ENCODE data around the gene MTIF2.
"Not testable (repeated sequence)": the region's sequence is repeated elsewhere in the genome, so short reads cannot be mapped to it uniquely, and the experiment has no call there.

Gene MTIF2

DNA sequence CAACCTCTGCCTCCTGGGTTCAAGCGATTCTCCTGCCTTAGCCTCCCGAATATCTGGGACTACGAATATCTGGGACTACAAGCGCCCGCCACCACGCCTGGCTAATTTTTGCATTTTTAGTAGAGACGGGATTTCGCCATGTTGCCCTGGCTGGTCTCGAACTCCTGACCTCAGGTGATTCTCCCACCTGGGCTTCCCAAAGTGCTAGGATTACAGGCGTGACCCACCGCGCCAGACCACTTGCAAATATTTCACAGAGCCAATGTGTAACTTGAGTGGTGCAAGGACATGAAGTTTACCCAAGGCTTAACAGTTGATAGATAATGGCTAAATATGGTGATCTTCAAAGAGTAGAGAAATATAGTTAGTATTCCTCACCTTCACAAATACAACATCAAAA, 14.1 kb upstream of the MTIF2 start:
- peaks cover 18% of the 10 kb centered on the region for H3K4me1 ChIP-seq (ENCODE audit: control insufficient read depth, low read length)
- TF ChIP-seq EZH2phosphoT487 (IDR thresholded peaks at IDR 0.05; ENCODE audit: borderline replicate concordance, low read length): no peak
- TF ChIP-seq, protein P1, sequence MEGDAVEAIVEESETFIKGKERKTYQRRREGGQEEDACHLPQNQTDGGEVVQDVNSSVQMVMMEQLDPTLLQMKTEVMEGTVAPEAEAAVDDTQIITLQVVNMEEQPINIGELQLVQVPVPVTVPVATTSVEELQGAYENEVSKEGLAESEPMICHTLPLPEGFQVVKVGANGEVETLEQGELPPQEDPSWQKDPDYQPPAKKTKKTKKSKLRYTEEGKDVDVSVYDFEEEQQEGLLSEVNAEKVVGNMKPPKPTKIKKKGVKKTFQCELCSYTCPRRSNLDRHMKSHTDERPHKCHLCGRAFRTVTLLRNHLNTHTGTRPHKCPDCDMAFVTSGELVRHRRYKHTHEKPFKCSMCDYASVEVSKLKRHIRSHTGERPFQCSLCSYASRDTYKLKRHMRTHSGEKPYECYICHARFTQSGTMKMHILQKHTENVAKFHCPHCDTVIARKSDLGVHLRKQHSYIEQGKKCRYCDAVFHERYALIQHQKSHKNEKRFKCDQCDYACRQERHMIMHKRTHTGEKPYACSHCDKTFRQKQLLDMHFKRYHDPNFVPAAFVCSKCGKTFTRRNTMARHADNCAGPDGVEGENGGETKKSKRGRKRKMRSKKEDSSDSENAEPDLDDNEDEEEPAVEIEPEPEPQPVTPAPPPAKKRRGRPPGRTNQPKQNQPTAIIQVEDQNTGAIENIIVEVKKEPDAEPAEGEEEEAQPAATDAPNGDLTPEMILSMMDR (IDR thresholded peaks at IDR 0.05; ENCODE audit: low read depth, low read length, poor library complexity, severe bottlenecking): no peak
- peak overlapping the region; percentile 71 for H3K4me2 ChIP-seq (ENCODE audit: low read length)

DNA sequence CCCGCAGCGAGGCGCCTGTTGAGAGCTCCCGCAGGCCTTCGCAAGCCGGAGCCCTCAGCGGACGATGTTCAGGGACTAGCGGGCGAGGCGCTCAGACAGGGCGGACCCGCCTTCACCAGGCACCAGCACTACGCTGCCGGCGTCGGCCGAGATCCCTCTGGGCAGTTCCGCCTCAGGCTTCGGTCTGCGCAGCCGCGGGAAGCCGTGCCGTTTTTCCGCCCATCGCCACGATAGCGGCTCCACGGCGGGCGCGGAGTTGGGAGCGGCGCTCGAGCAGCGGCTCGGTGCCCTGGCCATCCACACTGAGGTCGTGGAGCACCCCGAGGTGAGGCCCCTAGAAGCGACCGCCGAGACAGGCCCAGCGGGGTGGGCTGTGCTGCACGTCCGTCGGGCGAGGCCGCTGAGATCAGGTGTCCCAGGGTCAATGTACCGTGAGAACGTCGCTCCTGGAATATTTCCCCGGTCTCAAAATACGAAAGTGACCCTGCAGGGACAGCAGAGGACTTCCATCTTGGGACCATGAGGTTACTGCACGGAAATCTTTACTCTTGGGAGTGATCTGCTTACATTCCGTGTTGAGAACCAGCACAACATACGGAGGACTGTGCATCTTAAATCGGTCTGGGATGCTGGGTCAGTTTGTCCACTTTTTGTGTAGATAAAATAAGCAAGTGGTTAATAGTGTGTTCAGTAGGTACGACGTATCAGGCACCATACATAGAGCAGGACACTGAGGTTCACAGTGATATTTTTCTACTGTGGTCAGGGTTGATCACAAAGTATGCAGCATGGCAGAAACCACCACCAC, 13.3 kb upstream of the MTIF2 start:
- H3K9me3 ChIP-seq (ENCODE audit: control insufficient read depth, insufficient read depth, low read length): no peaks in the 10 kb centered on the region
- H3K27me3 ChIP-seq (ENCODE audit: control insufficient read depth, low read length): no peaks in the 10 kb centered on the region
- H3K9me2 ChIP-seq (replicated peaks; ENCODE audit: control insufficient read depth, low read length): no peaks in the 10 kb centered on the region
- peaks cover 5% of the 10 kb centered on the region; the same call in 1 of the 2 replicates for H3K79me2 ChIP-seq (ENCODE audit: control insufficient read depth, low read length)
- peak overlapping the region; percentile 71 for H3K4me2 ChIP-seq (ENCODE audit: low read length)
- no peak for TF ChIP-seq EZH2phosphoT487 (IDR thresholded peaks at IDR 0.05; ENCODE audit: borderline replicate concordance, low read length)
- TF ChIP-seq, protein P1 (IDR thresholded peaks at IDR 0.05; ENCODE audit: low read depth, low read length, poor library complexity, severe bottlenecking): no peak
- peak overlapping the region; percentile 12; the same call in 1 of the 2 replicates for H3K27ac ChIP-seq (ENCODE audit: low read depth, low read length)
- peaks cover 4% of the 10 kb centered on the region; the same call in 1 of the 2 replicates for H3K36me3 ChIP-seq (ENCODE audit: control insufficient read depth, low read length)
- peaks cover 14% of the 10 kb centered on the region for H3F3A ChIP-seq (ENCODE audit: control insufficient read depth, insufficient read depth)
- H3K4me3 ChIP-seq (ENCODE audit: low read length): peak overlapping the region; percentile 78
- H3K4me1 ChIP-seq (ENCODE audit: control insufficient read depth, low read length): peaks cover 22% of the 10 kb centered on the region
- no peaks in the 10 kb centered on the region for H4K20me1 ChIP-seq (ENCODE audit: control insufficient read depth, insufficient read depth, low read depth, low read length)

More for the DNA sequence above, 14.1 kb upstream of the MTIF2 start:
- H3K9me3 ChIP-seq (ENCODE audit: control insufficient read depth, insufficient read depth, low read length): no peaks in the 10 kb centered on the region
- H3K36me3 ChIP-seq (ENCODE audit: control insufficient read depth, low read length): peaks cover 6% of the 10 kb centered on the region; the same call in 1 of the 2 replicates
- H3K27ac ChIP-seq (ENCODE audit: low read depth, low read length): no peak overlapping the region
- no peaks in the 10 kb centered on the region for H3K9me2 ChIP-seq (replicated peaks; ENCODE audit: control insufficient read depth, low read length)
- peaks cover 5% of the 10 kb centered on the region; the same call in 1 of the 2 replicates for H3K79me2 ChIP-seq (ENCODE audit: control insufficient read depth, low read length)
- peak overlapping the region; percentile 78 for H3K4me3 ChIP-seq (ENCODE audit: low read length)
- no peaks in the 10 kb centered on the region for H4K20me1 ChIP-seq (ENCODE audit: control insufficient read depth, insufficient read depth, low read depth, low read length)
- H3K27me3 ChIP-seq (ENCODE audit: control insufficient read depth, low read length): no peaks in the 10 kb centered on the region
- H3F3A ChIP-seq (ENCODE audit: control insufficient read depth, insufficient read depth): peaks cover 11% of the 10 kb centered on the region

DNA sequence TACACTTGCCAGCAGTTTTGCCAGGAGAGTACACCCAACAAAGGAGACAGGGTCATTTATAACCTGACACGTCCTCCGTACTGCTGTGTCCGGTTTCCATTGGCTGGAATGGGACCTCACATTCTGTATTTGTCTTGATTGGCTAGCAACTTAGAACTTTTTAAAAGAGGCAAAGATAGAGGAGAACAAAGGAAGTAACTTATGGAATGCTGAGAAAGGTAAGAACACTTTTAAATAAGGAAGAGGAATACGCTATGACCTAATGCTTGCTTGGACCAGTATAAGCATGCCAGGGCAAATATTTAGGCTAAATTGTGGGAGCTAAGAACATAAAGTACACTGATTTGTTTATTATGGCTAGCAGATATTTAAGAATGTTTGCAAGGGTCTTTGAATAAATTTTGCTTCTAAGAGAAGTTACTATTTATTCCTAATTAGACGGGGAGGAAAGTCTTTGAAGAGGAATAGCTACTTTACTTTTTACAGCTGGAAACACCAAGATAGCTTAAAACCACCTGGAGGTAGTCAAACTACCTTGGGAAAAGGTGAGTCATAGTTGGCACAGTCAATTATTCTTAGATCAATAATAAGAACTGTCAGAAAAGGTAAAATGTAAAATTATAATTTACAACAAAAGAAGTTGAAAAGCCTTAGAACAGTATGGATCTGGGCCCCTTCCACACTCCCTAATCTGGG, 12.0 kb upstream of the MTIF2 start:
- Histone ChIP-seq H3K4me2 (ENCODE audit: low read length) (peak overlapping the region; percentile 71), H3F3A (ENCODE audit: control insufficient read depth, insufficient read depth) (peaks cover 15% of the 10 kb centered on the region), H3K4me3 (ENCODE audit: low read length) (peak overlapping the region; percentile 78), H3K4me1 (ENCODE audit: control insufficient read depth, low read length) (peaks cover 22% of the 10 kb centered on the region)
- H4K20me1 ChIP-seq (ENCODE audit: control insufficient read depth, insufficient read depth, low read depth, low read length); H3K27me3 ChIP-seq (ENCODE audit: control insufficient read depth, low read length); H3K36me3 ChIP-seq (ENCODE audit: control insufficient read depth, low read length); H3K27ac ChIP-seq (ENCODE audit: low read depth, low read length); H3K9me2 ChIP-seq (replicated peaks; ENCODE audit: control insufficient read depth, low read length); H3K9me3 ChIP-seq (ENCODE audit: control insufficient read depth, insufficient read depth, low read length); H3K79me2 ChIP-seq (ENCODE audit: control insufficient read depth, low read length): not testable (repeated sequence)

DNA sequence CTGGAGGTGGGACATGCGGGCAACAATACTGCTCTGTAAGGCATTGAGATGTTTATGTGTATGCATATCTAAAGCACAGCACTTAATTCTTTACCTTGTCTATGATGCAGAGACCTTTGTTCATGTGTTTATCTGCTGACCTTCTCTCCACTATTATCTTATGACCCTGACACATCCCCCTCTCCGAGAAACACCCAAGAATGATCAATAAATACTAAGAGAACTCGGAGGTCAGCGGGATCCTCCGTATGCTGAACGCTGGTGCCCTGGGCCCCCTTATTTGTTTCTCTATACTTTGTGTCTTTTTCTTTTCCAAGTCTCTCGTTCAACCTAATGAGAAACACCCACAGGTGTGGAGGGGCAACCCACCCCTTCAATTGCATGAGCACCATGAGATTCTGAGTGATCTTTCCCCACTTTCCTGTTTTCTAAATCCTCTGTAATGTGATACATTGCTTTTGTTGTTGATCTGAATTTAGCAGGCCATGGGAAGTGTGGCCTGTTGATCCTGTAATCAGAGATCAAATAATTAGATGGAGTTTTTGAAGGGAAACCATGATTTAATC, 10.9 kb upstream of the MTIF2 start:
- Histone ChIP-seq H3F3A (ENCODE audit: control insufficient read depth, insufficient read depth) (peaks cover 15% of the 10 kb centered on the region), H3K4me1 (ENCODE audit: control insufficient read depth, low read length) (peaks cover 22% of the 10 kb centered on the region)
- H3K27ac ChIP-seq (ENCODE audit: low read depth, low read length); H3K27me3 ChIP-seq (ENCODE audit: control insufficient read depth, low read length); H3K9me2 ChIP-seq (replicated peaks; ENCODE audit: control insufficient read depth, low read length); H3K4me2 ChIP-seq (ENCODE audit: low read length); H3K36me3 ChIP-seq (ENCODE audit: control insufficient read depth, low read length); H3K79me2 ChIP-seq (ENCODE audit: control insufficient read depth, low read length); H3K9me3 ChIP-seq (ENCODE audit: control insufficient read depth, insufficient read depth, low read length); H3K4me3 ChIP-seq (ENCODE audit: low read length); H4K20me1 ChIP-seq (ENCODE audit: control insufficient read depth, insufficient read depth, low read depth, low read length): not testable (repeated sequence)

DNA sequence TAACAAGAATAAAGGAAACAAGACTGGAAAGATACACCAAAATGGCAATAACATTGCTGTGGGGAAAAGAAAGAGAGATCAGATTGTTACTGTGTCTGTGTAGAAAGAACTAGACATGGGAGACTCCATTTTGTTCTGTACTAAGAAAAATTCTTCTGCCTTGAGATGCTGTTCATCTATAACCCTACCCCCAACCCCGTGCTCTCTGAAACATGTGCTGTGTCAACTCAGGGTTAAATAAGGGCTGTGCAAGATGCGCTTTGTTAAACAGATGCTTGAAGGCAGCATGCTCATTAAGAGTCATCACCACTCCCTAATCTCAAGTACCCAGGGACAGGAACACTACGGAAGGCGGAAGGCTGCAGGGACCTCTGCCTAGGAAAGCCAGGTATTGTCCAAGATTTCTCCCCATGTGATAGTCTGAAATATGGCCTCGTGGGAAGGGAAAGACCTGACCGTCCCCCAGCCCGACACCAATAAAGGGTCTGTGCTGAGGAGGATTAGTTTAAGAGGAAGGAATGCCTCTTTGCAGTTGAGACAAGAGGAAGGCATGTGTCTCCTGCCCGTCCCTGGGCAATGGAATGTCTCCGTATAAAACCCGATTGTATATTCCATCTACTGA, 10.3 kb upstream of the MTIF2 start:
- H3F3A ChIP-seq (ENCODE audit: control insufficient read depth, insufficient read depth): peaks cover 15% of the 10 kb centered on the region
- not testable (repeated sequence) for H3K4me2 ChIP-seq (ENCODE audit: low read length); H4K20me1 ChIP-seq (ENCODE audit: control insufficient read depth, insufficient read depth, low read depth, low read length); H3K27me3 ChIP-seq (ENCODE audit: control insufficient read depth, low read length); H3K79me2 ChIP-seq (ENCODE audit: control insufficient read depth, low read length); H3K9me3 ChIP-seq (ENCODE audit: control insufficient read depth, insufficient read depth, low read length); H3K4me3 ChIP-seq (ENCODE audit: low read length); H3K36me3 ChIP-seq (ENCODE audit: control insufficient read depth, low read length); H3K27ac ChIP-seq (ENCODE audit: low read depth, low read length); H3K9me2 ChIP-seq (replicated peaks; ENCODE audit: control insufficient read depth, low read length)
- H3K4me1 ChIP-seq (ENCODE audit: control insufficient read depth, low read length): peaks cover 22% of the 10 kb centered on the region
